Right lobe of liver (tissue), 4 donors: ENCODE results near the gene ACAP3.

ENCODE experiments used
- POLR2A ChIP-seq: fragments of 450-650 bp; IDR thresholded peaks from one replicate; pipeline ENCODE4 v1.6.1; 2017; ENCODE audit warnings: antibody characterized with exemption, mild to moderate bottlenecking
- TF ChIP-seq, protein P1 (sequence below), 4 donors: fragments of 200-600 bp in 3 of 4; fragments of 450-650 bp in 1 of 4; IDR thresholded peaks; one replicate each; pipeline versions ENCODE4 v1.5.1 to v1.8.0; 2016 to 2022; ENCODE audit warnings: antibody characterized with exemption in 4 of 4, mild to moderate bottlenecking in 2 of 4
- donor health status: DM: no; HTN: no; CAD: no.
- donor health status: DM: no; HTN: no; CAD: no.
- donor health status: DM: no; HTN: yes; CAD: no.

DNA sequence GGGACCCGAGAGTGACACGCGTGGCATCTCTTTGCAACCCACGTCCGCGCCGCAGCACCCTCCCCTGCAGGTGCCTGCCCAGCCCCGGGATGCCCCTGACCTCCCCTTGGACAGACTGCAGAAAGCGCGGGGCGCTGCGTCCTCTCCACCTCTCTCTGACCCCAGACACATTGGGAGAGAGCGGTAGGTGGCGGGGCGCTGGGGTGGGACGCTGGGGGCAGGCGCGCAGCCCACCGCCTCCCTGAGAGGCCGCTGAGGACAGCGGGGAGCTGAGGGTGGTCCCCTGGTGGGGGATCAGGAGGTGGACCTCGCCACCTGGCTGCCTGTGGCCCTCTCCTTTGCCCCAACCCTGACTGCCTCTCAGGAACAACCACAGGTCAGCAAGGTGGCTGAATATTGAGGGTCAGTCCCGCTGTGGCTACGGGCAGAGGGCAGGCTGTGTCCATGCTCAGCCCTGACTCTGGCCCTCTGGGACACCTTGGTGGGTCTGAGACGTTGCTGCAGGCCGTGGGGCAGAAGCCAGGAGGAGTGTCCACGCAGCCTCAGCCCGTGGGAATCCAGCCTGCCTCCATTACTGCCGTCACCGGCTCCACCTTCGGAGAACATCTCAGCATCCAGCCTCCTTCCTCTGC is 33.3 kb downstream of the ACAP3 start:
- TF ChIP-seq, protein P1, sequence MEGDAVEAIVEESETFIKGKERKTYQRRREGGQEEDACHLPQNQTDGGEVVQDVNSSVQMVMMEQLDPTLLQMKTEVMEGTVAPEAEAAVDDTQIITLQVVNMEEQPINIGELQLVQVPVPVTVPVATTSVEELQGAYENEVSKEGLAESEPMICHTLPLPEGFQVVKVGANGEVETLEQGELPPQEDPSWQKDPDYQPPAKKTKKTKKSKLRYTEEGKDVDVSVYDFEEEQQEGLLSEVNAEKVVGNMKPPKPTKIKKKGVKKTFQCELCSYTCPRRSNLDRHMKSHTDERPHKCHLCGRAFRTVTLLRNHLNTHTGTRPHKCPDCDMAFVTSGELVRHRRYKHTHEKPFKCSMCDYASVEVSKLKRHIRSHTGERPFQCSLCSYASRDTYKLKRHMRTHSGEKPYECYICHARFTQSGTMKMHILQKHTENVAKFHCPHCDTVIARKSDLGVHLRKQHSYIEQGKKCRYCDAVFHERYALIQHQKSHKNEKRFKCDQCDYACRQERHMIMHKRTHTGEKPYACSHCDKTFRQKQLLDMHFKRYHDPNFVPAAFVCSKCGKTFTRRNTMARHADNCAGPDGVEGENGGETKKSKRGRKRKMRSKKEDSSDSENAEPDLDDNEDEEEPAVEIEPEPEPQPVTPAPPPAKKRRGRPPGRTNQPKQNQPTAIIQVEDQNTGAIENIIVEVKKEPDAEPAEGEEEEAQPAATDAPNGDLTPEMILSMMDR (IDR thresholded peaks at IDR 0.05) = no peak
- no peak for TF ChIP-seq POLR2A
